IPS-20b (cell line): ENCODE results near the gene RSRP1.

Source experiments
- H3K27ac ChIP-seq: one replicate; pipeline ENCODE4 v1.5.1; 2013; ENCODE audit warnings: low read length
- H3K27me3 ChIP-seq: 2 replicates; pipeline ENCODE4 v1.6.1; 2013; ENCODE audit warnings: mild to moderate bottlenecking, low read length, inconsistent platforms; ENCODE audit not compliant: insufficient read depth
- H3K36me3 ChIP-seq: 2 replicates; pipeline ENCODE4 v1.6.1; 2013; ENCODE audit warnings: low read depth, mild to moderate bottlenecking, inconsistent platforms, low read length, moderate library complexity; ENCODE audit not compliant: insufficient read depth
- H3K4me1 ChIP-seq: 2 replicates; pipeline ENCODE4 v1.6.1; 2013; ENCODE audit warnings: mild to moderate bottlenecking, control low read depth, inconsistent platforms, low read length, moderate library complexity; ENCODE audit not compliant: insufficient read depth
- H3K4me3 ChIP-seq: 2 replicates; pipeline ENCODE4 v1.5.1; 2013; ENCODE audit warnings: mild to moderate bottlenecking, low read length, inconsistent platforms
- H3K9ac ChIP-seq: 2 replicates; pipeline ENCODE4 v1.6.1; 2013; ENCODE audit warnings: low read depth, mild to moderate bottlenecking, inconsistent platforms, low read length, moderate library complexity
- H3K9me3 ChIP-seq: 2 replicates; pipeline ENCODE4 v1.6.1; 2013; ENCODE audit warnings: mild to moderate bottlenecking, low read depth, low read length, inconsistent platforms; ENCODE audit not compliant: insufficient read depth

Gene RSRP1

GRCh38 chr1:25197235-25197975, 49.8 kb downstream of the RSRP1 start:
- H3K4me3 ChIP-seq, result no peak overlapping the region
- H3K9ac ChIP-seq, result no peak overlapping the region
- H3K27me3 ChIP-seq, result no peaks in the 10 kb centered on the region
- H3K27ac ChIP-seq, result no peak overlapping the region
- H3K4me1 ChIP-seq, result no peaks in the 10 kb centered on the region
- no peaks in the 10 kb centered on the region for H3K36me3 ChIP-seq
- H3K9me3 ChIP-seq, result no peaks in the 10 kb centered on the region

DNA sequence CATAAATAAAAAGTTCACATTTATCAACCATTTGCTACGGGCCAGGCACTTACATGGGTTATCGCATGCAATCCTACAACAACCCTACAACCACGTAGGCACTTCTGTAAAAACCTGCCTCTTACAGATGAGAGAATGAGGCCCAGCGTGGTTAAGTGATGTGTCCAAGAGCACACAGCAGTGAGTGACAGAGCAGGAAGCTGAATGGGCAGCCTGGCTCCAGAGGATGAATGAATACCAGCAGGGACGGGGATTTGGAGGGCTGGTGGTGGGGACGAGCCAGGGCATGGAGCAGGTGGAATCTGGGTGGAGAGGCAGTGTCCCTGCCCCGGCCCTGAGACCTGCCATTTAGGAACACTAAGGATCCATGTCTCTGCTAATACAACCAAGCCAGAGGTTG, 50.4 kb downstream of the RSRP1 start:
- Histone ChIP-seq H3K4me3 (no peak overlapping the region), H3K9me3 (no peaks in the 10 kb centered on the region), H3K27ac (no peak overlapping the region), H3K36me3 (no peaks in the 10 kb centered on the region), H3K9ac (no peak overlapping the region), H3K27me3 (no peaks in the 10 kb centered on the region), H3K4me1 (no peaks in the 10 kb centered on the region)

DNA sequence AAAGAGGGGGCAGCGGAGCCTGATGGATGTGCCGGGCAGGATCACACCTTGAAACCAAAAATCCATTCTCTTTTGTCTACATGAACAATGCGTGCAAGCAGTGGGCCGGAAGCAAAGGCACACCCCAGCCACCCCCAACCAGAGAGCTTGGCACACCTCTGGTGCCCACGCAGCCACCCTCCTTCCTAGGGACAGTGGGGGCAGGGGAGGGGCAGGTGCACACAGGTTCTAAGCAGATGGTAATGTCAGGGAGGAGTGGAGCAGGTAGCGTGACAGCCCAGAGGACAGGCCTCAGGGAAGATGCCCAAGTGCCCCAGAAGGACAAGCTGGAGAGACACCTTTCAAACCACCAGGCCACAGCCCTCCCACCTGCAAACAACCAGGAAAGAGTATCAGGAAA, 51.4 kb downstream of the RSRP1 start:
- no peaks in the 10 kb centered on the region for H3K36me3 ChIP-seq
- H3K27me3 ChIP-seq, result no peaks in the 10 kb centered on the region
- H3K9ac ChIP-seq, result no peak overlapping the region
- H3K4me3 ChIP-seq, result no peak overlapping the region
- no peaks in the 10 kb centered on the region for H3K9me3 ChIP-seq
- no peak overlapping the region for H3K27ac ChIP-seq
- H3K4me1 ChIP-seq, result no peaks in the 10 kb centered on the region

- no peaks in the 10 kb centered on the region for H3K4me1 ChIP-seq
- H3K4me3 ChIP-seq, result no peak overlapping the region
- H3K9ac ChIP-seq, result no peak overlapping the region
Measured at GRCh38 chr1:25194572-25195020, 52.7 kb downstream of the RSRP1 start.

GRCh38 chr1:25194054-25194453, 53.2 kb downstream of the RSRP1 start:
- no peak overlapping the region for H3K9ac ChIP-seq
- no peaks in the 10 kb centered on the region for H3K9me3 ChIP-seq
- no peak overlapping the region for H3K4me3 ChIP-seq
- no peaks in the 10 kb centered on the region for H3K4me1 ChIP-seq
- H3K27me3 ChIP-seq, result no peaks in the 10 kb centered on the region
- no peaks in the 10 kb centered on the region for H3K36me3 ChIP-seq
- H3K27ac ChIP-seq, result no peak overlapping the region

More at GRCh38 chr1:25194572-25195020, 52.7 kb downstream of the RSRP1 start:
- H3K9me3 ChIP-seq, result no peaks in the 10 kb centered on the region
- no peak overlapping the region for H3K27ac ChIP-seq
- H3K36me3 ChIP-seq, result no peaks in the 10 kb centered on the region
- H3K27me3 ChIP-seq, result no peaks in the 10 kb centered on the region

DNA sequence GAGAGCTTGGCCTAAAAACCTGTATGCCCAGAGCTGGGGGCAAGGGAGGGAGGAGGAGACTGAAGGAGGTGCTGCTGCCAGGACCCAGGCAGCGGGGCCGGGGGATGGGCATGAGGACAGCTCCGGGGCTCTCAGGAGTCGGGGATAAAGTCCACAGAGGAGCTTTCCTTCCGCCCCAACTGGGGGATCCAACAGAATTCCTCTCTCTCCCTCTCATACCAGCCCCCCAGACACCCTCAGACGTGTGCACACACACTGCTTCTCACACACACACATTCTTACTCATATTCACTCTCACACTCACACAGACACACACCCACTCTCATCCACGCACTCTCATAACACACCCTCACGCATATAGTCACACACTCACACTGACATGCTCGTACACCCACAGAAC, 54.0 kb downstream of the RSRP1 start:
- no peaks in the 10 kb centered on the region for H3K4me1 ChIP-seq
- no peaks in the 10 kb centered on the region for H3K9me3 ChIP-seq
- H3K4me3 ChIP-seq, result no peak overlapping the region
- no peaks in the 10 kb centered on the region for H3K36me3 ChIP-seq
- H3K27ac ChIP-seq, result no peak overlapping the region
- H3K27me3 ChIP-seq, result no peaks in the 10 kb centered on the region
- H3K9ac ChIP-seq, result no peak overlapping the region
